HG03060 (cell line): ENCODE data around the gene CAP1.

Source experiments
- ATAC-seq: cut with Tn5 transposase; IDR thresholded peaks from one replicate; pipeline ENCODE4 v1.9.1; 2021; ENCODE audit warnings: low read depth, moderate number of reproducible peaks; ENCODE audit not compliant: unreplicated experiment

CAP1 gene

GRCh38 chr1:40094466-40095110 lies 54.1 kb downstream of the CAP1 start:
- no peak for ATAC-seq

GRCh38 chr1:40095806-40096205 lies 55.3 kb downstream of the CAP1 start:
- ATAC-seq, result no peak

- no peak for ATAC-seq
Observed at GRCh38 chr1:40096646-40096976, 56.1 kb downstream of the CAP1 start.

GRCh38 chr1:40096977-40097782 lies 56.7 kb downstream of the CAP1 start, which contains the start of gene PPT1:
TSS of gene PPT1 (minus strand) at chr1:40097252. CDS start at chr1:40097238, 14 bp downstream.
- peak; percentile 62 for ATAC-seq

- no peak for ATAC-seq
Observed at GRCh38 chr1:40102038-40102437, 61.5 kb downstream of the CAP1 start.

GRCh38 chr1:40102896-40103295 lies 62.4 kb downstream of the CAP1 start:
- no peak for ATAC-seq

GRCh38 chr1:40105028-40105427 lies 64.5 kb downstream of the CAP1 start:
- ATAC-seq, result no peak

GRCh38 chr1:40107290-40107959 lies 66.9 kb downstream of the CAP1 start:
- ATAC-seq, result no peak

- ATAC-seq, result no peak
Observed at GRCh38 chr1:40110389-40110788, 69.9 kb downstream of the CAP1 start.

- no peak for ATAC-seq
Observed at GRCh38 chr1:40114400-40114799, 73.9 kb downstream of the CAP1 start.

- ATAC-seq, result no peak
Observed at GRCh38 chr1:40120128-40120527, 79.6 kb downstream of the CAP1 start.
